Activated CD8-positive, alpha-beta T cell treated with anti-CD3 and anti-CD28 coated beads for 36 hours (primary cell): Measurements from ENCODE around the gene TNK2. TPM values are rescaled to one million over a fixed set of nuclear protein-coding genes. Genes with fewer than 3 reads are reported as not detected.
"Not testable (repeated sequence)": the region's sequence is repeated elsewhere in the genome, so short reads cannot be mapped to it uniquely, and the experiment has no call there.

Experiments
- ATAC-seq: fragments of 200-7000 bp; cut with Tn5 transposase; one replicate; pipeline ENCODE4 v1.10.0; 2021; ENCODE audit warnings: mild to moderate bottlenecking, moderate library complexity
- CTCF ChIA-PET: fragments of 350-600 bp; sonication (Branson Sonifier 250); formaldehyde crosslinking; loops from one replicate; lab custom pipeline; 2021; ENCODE audit warnings: antibody characterized with exemption; lab: Charles Lee
- POLR2A ChIA-PET: fragments of 350-600 bp; sonication (Branson Sonifier 250); formaldehyde crosslinking; loops from one replicate; lab custom pipeline; 2021; ENCODE audit warnings: antibody characterized with exemption; lab: Charles Lee
- DNase-seq: peaks from one replicate; pipeline ENCODE4 v3.0.0-alpha.2; 2020
- H3K27ac Mint-ChIP-seq: one replicate; pipeline ENCODE4 v1.8.0; 2021; ENCODE audit warnings: mild to moderate bottlenecking, mixed read lengths
- H3K27me3 Mint-ChIP-seq: one replicate; pipeline ENCODE4 v1.8.0; 2021; ENCODE audit warnings: mixed read lengths
- H3K36me3 Mint-ChIP-seq: one replicate; pipeline ENCODE4 v1.8.0; 2021; ENCODE audit warnings: low read depth, mixed read lengths
- H3K4me1 Mint-ChIP-seq: one replicate; pipeline ENCODE4 v1.8.0; 2021; ENCODE audit warnings: low read depth, mixed read lengths
- H3K4me3 Mint-ChIP-seq: one replicate; pipeline ENCODE4 v1.8.0; 2021; ENCODE audit warnings: mild to moderate bottlenecking, moderate library complexity, mixed read lengths
- H3K9me3 Mint-ChIP-seq: one replicate; pipeline ENCODE4 v1.8.0; 2021; ENCODE audit warnings: mixed read lengths
- intact Hi-C: fragments of 100-400 bp; cut with micrococcal nuclease; formaldehyde crosslinking; loops from one replicate; pipeline ENCODE4 v1.10.0; 2022
- total RNA-seq, 2 experiments: library from RNA; stranded (reverse); gene quantifications; one replicate each; pipeline ENCODE4 v1.2.3, GENCODE V29; 2021
- TF ChIP-seq, protein P1 (sequence below): fragments of 200-600 bp; IDR thresholded peaks from one replicate; pipeline ENCODE4 v1.8.0; 2022; ENCODE audit warnings: antibody characterized with exemption, mild to moderate bottlenecking

TNK2 gene
- total RNA-seq, 2 experiments from 2014 or later: 41.9 to 43.0 TPM

DNA sequence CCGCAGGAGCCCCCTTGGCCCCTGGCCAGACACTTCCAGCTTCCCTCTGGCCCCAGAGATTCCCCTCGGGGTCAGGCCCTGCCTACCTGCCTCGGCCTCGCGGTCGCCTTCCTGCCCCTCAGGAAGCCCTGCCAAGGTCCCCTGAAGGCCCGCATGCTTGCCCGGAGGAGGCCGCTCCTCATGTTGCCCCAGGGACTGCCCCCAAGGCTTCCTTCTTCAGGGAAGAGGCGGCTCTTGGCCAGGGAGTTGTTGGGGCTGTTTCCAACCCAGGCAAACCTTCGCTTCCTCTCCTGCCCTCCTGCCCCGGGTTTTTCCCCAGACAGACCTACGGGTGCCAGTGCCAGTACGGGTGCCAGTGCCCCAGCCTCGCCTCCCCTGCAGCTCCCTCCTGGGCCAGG lies 83.2 kb downstream of the TNK2 start:
- Mint-ChIP-seq H3K9me3 (no peaks in the 10 kb centered on the region), H3K27me3 (peaks cover 3% of the 10 kb centered on the region), H3K27ac (no peak overlapping the region), H3K4me1 (no peaks in the 10 kb centered on the region), H3K36me3 (no peaks in the 10 kb centered on the region), H3K4me3 (no peak overlapping the region)
- TF ChIP-seq, protein P1, sequence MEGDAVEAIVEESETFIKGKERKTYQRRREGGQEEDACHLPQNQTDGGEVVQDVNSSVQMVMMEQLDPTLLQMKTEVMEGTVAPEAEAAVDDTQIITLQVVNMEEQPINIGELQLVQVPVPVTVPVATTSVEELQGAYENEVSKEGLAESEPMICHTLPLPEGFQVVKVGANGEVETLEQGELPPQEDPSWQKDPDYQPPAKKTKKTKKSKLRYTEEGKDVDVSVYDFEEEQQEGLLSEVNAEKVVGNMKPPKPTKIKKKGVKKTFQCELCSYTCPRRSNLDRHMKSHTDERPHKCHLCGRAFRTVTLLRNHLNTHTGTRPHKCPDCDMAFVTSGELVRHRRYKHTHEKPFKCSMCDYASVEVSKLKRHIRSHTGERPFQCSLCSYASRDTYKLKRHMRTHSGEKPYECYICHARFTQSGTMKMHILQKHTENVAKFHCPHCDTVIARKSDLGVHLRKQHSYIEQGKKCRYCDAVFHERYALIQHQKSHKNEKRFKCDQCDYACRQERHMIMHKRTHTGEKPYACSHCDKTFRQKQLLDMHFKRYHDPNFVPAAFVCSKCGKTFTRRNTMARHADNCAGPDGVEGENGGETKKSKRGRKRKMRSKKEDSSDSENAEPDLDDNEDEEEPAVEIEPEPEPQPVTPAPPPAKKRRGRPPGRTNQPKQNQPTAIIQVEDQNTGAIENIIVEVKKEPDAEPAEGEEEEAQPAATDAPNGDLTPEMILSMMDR: no peak
- intact Hi-C loops: no loop called here
- ATAC-seq: no peak
- ChIA-PET CTCF (no interaction called here), POLR2A (no interaction called here)
- no peak for DNase-seq

DNA sequence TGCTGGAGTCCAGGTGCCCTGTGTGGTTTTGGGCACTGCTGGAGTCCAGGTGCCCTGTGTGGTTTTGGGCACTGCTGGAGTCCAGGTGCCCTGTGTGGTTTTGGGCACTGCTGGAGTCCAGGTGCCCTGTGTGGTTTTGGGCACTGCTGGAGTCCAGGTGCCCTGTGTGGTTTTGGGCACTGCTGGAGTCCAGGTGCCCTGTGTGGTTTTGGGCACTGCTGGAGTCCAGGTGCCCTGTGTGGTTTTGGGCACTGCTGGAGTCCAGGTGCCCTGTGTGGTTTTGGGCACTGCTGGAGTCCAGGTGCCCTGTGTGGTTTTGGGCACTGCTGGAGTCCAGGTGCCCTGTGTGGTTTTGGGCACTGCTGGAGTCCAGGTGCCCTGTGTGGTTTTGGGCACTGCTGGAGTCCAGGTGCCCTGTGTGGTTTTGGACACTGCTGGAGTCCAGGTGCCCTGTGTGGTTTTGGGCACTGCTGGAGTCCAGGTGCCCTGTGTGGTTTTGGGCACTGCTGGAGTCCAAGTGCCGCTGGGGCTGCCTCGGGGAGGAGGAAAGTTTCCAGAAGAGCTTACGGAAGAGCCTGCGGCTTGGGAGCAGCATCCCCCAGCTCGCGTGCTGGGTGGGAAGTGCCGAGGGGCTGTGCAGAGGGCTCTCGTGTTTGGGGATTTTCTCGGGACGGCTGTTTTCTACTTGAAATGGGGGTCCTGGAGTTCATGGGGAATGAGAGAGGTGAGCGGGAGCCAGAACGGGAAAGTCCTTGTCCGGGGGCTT lies 83.7 kb downstream of the TNK2 start:
- H3K36me3 Mint-ChIP-seq, H3K4me3 Mint-ChIP-seq, intact Hi-C loops, ATAC-seq, POLR2A ChIA-PET, CTCF ChIA-PET, H3K27ac Mint-ChIP-seq, DNase-seq, H3K9me3 Mint-ChIP-seq, H3K27me3 Mint-ChIP-seq, H3K4me1 Mint-ChIP-seq: not testable (repeated sequence)

DNA sequence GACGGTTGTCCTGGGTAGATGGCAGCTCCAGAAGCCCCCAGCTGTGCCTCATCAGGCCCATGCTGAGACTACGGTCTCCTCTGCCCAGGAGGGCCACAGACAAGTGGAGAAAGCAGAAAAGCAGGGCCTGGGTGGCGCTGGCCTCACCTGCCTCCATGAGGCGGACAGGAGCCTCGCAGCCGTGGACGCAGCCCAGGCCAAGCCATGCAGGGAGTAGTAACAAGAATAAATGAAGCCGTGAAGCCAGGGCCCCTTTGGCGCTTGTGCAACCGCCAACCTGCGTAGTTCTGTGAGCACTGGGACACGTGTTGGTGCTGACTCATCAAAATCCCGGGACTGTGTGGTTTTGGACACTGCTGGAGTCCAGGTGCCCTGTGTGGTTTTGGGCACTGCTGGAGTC lies 84.4 kb downstream of the TNK2 start:
- DNase-seq (no peak), ATAC-seq (no peak)
- Mint-ChIP-seq H3K4me1 (no peaks in the 10 kb centered on the region), H3K4me3 (no peak overlapping the region), H3K27me3 (peaks cover 3% of the 10 kb centered on the region), H3K27ac (no peak overlapping the region), H3K9me3 (no peaks in the 10 kb centered on the region), H3K36me3 (no peaks in the 10 kb centered on the region)
- ChIA-PET CTCF (no interaction called here), POLR2A (no interaction called here)
- intact Hi-C loops: no loop called here
- TF ChIP-seq, protein P1: no peak

DNA sequence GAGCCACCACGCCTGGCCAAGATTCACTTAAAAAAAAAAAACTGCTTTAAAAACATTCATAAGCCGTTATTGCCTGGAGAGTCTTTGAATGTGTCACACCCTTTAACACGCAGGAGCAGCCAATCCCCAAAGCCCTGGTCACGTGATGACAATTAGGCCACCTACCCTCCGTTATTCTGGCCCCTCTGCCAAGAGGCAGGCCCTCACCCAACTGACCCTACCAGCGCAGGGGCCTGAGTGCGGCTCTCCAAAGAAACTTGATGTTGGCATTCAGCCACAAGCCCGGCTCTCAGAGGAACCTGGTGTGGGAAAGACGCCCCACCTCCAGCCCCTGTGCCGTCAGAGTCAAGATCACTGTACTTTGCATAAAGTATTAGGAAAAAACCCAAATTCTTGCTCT lies 85.1 kb downstream of the TNK2 start:
- Mint-ChIP-seq H3K36me3 (no peaks in the 10 kb centered on the region), H3K9me3 (no peaks in the 10 kb centered on the region), H3K27me3 (peaks cover 3% of the 10 kb centered on the region), H3K4me1 (no peaks in the 10 kb centered on the region), H3K4me3 (no peak overlapping the region), H3K27ac (no peak overlapping the region)
- TF ChIP-seq, protein P1: no peak
- POLR2A ChIA-PET: no interaction called here
- ATAC-seq (no peak), DNase-seq (no peak)
- CTCF ChIA-PET: no interaction called here
- intact Hi-C loops: no loop called here

DNA sequence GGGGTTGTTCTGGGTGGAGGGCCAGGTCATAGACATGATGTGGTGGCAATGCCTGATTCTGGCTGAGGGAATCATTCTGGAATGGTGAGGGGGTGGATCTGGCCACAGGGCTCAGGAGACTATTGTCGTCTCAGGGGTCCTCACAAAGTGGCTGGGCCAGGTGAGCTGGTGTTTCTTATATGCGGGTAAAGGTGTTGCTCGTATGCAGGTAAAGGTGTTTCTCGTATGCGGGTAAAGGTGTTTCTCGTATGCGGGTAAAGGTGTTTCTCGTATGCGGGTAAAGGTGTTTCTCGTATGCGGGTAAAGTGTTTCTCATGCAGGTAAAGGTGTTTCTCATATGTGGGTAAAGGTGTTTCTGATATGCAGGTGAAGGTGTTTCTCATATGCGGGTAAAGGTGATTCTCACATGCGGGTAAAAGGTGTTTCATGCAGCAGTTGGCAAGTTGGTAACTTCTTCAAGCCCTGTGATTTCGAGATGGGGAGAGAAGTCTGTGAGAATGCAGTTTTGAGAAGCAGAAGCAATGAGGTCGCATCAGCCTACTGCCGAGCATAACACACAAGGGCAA lies 86.1 kb downstream of the TNK2 start:
- Mint-ChIP-seq H3K4me3 (no peak overlapping the region), H3K27me3 (peaks cover 3% of the 10 kb centered on the region), H3K36me3 (no peaks in the 10 kb centered on the region), H3K4me1 (no peaks in the 10 kb centered on the region), H3K9me3 (no peaks in the 10 kb centered on the region), H3K27ac (no peak overlapping the region)
- DNase-seq (no peak), ATAC-seq (no peak)
- ChIA-PET POLR2A (interaction anchor here (0.7 kb wide), 1 partner anchor 122 kb away, joined by 3 read pairs; no protein-coding TSS in a partner anchor), CTCF (no interaction called here)
- intact Hi-C loops: no loop called here
- TF ChIP-seq, protein P1: no peak
